ENCODE measurements around the gene LIMS3.
"Not testable (repeated sequence)": the region's sequence is repeated elsewhere in the genome, so short reads cannot be mapped to it uniquely, and the experiment has no call there.

Gene LIMS3

DNA sequence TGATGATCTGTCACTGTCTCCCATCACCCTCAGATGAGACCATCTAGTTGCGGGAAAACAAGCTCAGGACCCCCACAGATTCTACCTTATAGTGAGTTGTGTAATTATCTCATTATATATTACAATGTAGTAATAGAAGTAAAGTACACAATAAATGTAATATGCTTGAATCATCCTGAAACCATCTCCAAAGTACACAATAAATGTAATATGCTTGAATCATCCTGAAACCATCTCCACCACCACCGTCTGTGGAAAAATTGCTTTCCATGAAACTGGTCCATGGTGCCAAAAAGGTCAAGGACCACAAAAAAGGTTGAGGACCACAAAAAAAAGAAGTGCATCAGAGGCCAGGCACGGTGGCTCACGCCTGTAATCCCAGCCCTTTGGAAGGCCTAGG, 29.3 kb downstream of the LIMS3 start:
- DNase-seq (ENCODE audit: low read depth): not testable (repeated sequence)

DNA sequence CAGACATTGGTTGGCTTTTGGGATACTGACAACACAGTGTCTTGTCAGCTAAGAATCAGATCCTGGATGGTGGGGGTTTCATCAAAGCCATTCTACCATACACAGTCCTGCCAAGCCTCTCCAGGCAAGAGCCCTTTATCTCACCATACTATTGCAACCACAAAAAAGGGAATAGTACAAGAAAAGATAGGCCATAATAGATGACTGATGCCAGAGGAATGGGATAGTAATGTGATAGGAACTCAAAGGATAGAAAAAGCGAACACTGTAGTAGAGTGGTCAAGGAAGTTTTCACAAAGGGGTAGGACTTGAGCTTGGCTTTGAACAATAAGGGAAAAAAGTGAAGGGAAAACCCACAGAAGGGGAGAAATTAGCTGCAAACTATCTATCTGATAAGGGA, 30.7 kb downstream of the LIMS3 start:
- not testable (repeated sequence) for DNase-seq (ENCODE audit: low read depth)

DNA sequence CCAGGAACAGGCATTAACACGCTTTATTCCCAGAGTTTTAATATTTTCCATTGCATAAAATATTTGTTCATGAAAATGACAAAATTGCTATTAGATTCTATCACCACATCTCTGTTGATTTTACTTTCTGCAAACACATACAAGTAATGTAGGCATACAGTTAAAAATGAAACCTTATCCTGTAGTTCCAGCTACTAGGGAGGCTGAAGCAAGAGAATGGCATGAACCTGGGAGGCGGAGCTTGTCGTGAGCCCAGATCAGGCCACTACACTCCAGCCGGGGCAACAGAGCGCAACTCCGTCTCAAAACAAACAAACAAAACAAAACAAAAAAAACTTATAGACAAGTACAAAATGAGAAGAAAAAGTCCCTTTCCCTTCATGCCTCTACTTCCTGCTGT, 38.0 kb downstream of the LIMS3 start:
- DNase-seq (ENCODE audit: low read depth): not testable (repeated sequence)

DNA sequence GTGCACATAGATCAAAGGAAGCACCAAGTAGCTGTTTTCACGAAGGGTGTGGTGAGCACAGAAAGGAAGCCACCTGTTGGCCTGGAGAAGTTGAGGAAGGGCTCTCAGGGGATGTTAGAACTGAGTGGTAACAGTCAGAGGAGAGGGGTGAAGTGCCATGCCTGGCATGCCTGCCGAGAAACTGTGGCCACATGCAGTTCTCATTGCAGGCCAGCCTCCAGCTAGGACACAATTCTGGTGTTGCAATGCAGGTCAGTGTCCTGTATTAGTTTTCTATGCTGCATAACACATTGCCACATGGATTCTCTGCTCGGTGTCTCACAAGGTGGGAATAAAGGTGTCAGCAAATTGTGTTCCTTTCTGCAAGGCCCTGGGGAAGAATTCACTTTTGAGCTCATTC, 46.9 kb downstream of the LIMS3 start:
- not testable (repeated sequence) for DNase-seq (ENCODE audit: low read depth)

DNA sequence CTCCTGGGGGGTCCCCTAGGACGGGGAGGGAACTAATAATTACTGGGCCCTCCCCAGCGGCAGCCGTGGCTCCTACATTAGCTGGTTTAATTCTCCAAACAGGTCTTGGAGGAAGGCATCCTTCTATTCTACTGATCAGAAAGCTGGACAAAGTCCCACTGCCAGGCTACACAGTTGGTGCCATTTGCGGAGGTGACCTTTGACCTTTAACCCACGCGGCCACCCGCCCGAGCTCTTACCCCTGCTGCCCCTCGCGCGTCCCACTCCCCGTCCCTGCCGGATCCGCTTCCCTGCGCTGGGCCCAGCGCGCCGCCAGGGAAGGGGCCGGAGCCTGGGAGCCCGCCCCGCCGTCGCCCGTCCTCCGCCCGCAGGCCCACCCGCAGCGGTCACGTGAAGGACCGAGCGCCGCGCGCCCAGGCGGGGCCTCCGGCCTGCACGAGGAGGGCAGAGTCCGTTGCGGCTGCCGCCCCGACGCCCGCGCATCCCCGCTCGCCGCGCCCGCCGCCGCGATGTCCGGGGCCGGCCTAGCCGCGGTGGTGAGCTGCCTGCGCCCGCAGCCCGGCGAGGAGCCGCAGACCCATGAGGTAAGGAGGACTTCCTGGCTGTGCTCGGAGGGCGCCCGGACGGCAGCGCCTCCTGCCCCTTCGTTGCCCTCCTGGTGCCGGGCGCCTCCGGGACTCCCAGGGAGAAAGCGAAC, 48.9 kb downstream of the LIMS3 start:
- not testable (repeated sequence) for DNase-seq (ENCODE audit: low read depth)

DNA sequence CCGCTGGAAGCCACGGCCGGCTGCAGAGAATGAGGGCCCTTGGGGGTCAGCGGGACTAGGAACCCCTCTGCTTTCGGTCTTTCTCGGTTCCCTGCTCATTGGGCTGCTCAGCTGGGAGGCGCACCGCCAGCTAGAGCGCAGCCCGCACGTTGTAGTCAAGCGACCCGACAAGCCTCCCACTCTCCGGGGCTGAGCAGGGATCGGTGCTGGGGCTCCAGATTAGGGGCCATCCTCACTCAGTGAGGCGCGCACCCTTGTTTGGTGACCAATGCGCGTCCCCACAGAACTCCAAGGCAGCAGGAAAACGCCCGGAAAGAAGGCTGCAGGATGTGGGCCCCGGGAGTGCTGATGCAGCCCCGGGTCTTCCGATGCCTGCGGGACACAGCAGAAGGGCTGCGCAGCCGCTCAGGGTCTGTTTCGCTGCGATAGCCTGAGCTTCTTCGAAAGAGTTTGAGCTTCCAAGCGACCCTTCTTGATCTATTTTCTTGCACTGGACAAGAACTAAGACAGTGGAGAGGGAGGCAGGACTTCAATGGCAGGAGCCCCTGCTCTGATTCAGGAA, 49.6 kb downstream of the LIMS3 start:
- not testable (repeated sequence) for DNase-seq (ENCODE audit: low read depth)

DNA sequence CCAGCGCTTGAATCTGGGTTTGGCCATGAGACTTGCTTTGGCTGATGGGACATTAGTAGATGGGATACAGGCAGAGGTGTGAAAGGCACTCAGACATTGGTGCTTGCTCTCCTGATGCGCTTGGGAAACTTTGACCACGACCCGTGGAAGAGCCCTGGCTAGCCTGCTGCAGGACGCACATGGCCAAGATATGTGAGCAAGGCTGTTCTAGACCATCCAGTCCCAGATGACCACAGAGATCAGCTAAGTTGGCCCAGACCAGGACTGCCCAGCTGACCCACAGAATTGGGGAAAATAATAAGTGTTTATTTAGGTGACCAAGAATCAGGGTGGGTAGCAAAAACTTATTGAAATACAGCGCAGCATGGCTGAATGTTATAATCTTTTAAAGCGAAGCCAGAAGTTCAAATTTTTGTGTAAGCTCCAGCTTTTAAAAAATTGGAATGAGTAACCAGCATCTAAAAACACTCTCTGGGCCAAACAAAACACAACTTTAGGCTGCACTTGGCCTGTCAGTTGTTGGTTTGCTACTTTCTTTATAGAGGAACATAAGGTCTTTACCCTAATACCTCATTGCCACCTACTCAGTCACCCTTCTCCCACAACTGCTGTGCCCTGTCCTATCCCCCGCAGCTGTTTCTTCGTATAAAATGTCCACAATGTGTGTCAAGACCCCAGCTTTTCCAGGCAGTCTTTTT, 51.8 kb downstream of the LIMS3 start:
- DNase-seq (ENCODE audit: low read depth): not testable (repeated sequence)

DNA sequence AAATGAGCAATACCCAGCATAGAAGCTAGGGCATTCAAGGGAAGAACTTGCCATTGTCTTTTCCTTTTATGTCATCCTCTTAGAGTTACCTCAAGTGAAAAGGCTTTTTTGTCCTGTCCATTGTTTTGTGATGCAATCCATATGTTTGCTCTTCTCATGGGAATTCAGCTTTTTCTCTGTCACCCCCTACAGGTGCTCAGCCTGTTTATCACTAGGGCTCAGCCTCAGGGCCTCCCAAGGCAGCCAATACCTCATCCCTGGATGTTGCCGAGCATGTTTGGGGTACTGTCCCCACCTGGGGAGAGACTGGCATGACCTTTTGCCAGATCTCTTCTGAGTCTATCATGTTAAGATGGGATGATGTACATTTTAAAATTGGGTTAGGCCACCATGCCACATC, 65.5 kb downstream of the LIMS3 start:
- not testable (repeated sequence) for DNase-seq (ENCODE audit: low read depth)

DNA sequence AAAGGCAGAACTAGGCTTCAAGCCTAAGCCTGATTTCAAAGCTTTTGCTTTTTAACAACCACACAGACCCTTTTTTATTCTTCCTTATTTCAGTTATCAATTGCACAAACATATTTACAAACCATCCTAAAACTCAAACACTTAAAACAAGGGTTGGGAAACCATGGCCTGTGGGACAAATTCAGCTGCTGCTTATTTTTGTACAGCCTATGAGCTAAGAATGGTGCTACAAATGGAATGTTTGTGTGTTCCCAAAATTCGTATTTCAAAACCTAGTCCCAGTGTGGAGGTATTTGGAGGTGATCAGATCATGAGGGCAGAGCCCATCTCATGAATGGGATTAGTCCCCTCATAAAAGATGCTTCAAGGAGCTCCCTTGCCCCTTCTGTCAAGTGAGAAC, 67.0 kb downstream of the LIMS3 start:
- not testable (repeated sequence) for DNase-seq (ENCODE audit: low read depth)

DNA sequence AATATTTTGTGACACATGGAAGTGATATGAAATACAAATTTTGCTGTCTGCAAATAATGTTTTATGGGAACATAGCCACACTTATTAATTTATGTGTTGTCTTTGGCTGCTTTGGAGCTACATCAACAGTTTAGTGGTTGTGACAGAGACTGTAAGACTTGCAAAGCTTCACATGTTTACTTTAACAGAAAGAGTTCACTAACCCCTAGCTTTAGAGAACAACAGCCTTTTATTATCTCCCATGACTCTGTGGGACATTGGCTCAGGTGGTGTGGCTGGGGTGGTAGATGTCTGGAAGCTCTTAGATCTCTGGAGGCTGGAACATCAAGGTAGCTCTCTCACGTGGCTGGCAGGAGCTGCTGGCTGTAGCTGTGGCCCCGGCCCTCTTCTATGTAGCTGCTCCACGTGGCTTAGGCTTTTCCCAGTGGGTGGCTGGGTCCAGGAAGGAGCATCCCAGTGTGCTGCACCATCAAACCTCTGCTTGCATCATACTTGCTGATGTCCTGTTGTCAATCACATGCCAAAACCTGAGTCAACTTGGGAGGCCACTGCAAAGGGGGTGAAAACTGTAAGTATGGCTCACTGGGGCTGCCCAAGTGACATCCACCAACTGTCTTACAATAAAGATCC, 67.7 kb downstream of the LIMS3 start:
- not testable (repeated sequence) for DNase-seq (ENCODE audit: low read depth)

DNA sequence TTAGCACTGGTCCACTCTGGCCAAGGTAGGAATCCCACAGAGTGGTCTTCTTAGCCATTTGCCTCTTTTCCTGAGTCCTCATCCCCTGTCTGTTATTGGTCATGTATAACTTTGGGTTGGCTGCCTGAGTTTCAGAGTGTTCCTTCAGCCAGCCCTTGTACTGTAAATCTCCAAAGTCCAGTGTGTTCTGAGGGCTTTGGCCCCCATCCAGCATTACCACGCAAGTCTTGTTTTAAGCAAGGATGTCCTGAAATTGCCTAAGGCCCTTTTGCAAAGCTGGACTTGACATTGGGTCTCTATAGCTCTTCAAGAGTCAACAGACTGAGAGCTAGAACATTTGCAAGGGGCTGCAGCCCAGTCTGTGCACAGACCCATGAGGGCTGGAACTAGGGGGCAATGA, 68.4 kb downstream of the LIMS3 start:
- DNase-seq (ENCODE audit: low read depth): not testable (repeated sequence)

DNA sequence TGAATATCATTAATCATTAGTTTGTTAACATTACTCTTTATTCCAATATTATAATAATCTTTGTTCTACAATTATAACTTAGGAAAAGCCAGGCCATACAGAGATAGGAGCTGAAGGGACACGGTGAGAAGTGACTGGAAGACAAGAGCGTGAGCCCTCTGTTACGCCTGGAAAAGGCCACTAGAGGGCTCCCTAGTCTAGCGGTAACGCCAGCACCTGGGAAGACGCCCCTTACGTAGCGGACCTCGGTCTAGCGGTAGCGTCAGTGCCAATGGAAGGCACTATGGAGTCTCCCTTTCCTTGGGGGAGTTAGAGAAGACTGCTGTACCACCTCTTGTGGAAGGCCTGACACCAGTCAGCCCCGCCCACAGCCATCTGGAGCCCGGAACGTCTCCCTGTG, 71.4 kb downstream of the LIMS3 start:
- DNase-seq (ENCODE audit: low read depth): not testable (repeated sequence)

DNA sequence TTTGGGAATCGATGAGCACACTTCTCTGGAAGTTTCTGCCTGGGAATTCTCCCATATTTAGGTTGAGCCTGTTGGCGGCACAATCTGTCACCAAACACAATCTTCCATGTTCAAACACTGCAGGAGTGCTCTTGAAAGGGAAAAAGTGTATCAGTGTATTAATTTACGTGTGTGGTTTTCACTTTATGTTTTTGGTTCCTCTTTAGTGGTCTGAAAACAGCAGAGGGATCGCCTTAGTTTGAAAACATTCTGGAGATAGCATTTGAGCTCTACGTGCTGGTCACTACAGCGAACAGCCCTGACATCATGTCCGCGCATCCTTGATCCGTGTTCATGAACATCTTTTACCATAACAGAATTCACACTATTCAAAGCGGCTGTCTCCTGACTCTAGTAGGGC, 73.2 kb downstream of the LIMS3 start:
- not testable (repeated sequence) for DNase-seq (ENCODE audit: low read depth)
